ENCODE data around the gene PKN1.
"Not testable (repeated sequence)": the region's sequence is repeated elsewhere in the genome, so short reads cannot be mapped to it uniquely, and the experiment has no call there.

Gene PKN1

DNA sequence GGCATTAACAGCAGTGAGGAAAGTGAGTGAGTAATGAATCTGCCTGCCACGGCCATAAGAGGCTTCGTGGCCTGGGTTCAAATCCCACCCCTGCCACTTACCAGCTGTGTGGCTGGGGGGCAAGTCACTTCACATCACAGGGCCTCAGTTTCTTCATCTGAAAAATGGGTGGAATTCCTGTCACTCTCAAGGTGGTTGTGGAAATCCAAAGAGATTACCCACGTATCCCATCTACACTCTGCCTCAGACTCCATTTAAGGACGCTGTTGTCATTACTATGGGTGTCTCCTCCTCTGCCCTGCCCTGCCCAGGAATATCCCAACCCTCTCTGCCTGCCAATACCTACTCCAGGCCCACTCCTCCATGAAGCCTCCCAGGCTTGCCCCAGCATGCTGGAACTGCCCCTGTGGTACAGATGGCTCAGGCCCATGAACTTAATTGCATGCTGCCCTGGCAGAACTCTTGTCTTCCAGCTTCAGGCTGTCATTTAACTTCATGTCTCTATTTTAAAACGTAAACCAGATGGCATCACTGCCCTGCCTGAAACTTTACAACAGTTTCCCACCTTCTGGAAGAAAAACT lies 59.7 kb downstream of the PKN1 start:
- no peak for DNase-seq

DNA sequence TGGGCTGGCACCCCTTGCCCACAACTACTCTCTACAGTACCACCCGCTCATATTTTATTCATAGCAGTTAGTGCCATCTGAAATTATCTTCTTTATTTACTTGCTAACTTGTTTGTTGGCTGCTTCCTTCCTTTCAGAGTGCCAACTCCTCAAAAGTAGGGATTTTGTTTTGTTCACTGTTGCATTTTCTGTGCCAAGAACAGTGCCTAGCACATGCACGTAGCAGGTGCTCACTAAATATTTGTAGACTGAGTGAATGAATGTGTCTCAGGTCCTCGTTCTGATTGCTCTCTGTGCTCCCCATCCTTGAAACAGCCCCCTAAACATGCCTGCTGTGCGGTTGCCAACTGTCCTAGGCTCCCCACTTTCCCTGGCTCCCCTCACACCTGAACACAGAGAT lies 61.3 kb downstream of the PKN1 start:
- no peak for DNase-seq

DNA sequence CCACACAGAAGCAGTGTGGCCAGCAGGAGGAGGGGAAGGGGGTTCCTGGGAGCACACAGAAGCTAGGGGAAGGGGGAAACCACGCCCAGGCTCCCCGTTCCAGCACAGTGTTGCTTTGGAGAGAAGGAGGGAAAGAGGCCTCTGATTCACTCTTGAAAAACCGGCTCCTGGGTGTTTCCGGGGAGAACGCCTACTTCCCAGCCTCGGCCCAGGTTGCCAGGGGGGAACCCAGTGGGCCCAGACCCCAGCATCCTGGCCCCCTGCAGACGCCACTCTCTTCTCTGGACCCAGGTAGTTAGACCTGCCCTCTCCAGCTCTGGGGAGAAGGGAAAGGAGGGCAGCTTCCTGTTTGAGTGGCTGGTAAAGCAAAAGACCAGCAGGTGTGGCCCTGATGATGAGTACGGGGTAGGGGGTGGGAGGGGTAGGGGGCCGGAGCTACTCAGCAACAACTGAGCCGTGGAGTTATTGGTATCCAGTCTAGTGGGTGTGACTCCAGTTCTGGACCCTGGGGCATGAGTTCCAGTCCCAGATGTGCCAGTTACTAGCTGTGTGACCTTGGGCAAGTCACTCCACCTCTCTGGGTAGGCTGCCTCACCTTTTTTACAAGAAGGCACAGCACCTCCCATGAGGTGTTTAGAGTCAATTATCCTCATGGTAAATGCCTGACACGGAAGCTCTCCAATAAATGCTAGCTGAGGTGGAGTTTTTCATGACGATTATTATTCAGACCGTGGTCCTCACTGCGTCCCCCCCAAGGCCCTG lies 62.0 kb downstream of the PKN1 start:
- no peak for DNase-seq

DNA sequence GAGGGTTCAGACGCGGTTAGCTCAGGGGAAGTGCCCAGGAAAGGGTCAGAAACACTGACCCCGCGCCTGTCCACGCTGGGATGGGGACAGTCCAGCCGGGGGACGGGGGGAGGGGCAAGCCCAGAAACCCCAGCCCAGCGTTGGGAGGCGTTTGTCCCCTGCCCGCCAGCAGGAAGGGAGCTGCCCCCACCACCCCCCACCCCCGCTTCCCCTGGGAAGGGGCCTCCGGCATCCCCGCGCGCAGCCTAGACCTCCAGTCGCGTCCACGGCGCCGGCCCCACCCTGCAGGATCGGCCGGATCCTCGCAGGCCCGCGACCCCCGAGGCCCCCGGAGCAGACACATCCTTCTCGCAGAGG lies 62.5 kb downstream of the PKN1 start:
- no peak for DNase-seq

DNA sequence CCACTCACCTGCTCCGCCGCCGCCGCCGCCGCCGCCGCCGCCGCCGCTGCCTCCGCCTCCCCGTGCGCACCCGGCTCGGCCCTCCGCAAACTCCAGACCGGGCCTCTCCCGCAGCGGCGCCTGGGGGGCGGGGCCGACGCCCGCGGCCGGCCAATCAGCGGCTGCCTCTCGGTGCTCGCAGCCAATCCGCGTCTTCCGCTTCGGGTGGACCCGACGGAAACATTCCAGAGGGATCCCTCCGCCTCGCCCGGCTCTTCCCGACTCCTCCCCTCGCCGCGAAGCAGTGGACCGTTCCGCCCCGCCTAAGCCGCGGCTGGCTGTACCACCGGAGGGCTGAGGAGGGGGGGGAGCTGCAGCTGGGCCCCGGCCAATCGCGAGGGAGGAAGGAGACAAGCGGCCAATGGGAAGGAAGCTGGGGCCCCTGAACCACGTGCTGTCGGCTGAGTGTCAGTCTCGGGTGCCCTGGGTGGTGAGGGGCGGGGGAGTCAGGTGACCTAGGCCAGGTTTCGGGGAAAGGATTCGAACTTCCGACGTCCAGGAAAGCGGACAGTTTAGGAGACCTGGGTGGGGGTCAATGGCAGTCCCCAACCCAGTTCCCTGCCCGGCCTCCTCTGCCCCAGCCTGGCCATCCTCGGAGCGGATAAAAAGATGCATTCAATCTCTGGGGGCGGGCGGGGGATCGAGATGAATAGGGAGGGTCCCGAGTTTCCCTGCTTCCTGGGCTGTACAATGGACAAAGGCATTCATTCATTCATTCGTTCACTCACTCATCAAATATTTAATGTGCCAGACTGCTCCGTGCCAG lies 63.1 kb downstream of the PKN1 start, which contains the start of gene GIPC1:
TSS of gene GIPC1 (minus strand) at position 99 of the 805 bp plus-strand sequence. CDS start 13,151 bp downstream, outside the sequence.
- DNase-seq: peak; percentile 89

DNA sequence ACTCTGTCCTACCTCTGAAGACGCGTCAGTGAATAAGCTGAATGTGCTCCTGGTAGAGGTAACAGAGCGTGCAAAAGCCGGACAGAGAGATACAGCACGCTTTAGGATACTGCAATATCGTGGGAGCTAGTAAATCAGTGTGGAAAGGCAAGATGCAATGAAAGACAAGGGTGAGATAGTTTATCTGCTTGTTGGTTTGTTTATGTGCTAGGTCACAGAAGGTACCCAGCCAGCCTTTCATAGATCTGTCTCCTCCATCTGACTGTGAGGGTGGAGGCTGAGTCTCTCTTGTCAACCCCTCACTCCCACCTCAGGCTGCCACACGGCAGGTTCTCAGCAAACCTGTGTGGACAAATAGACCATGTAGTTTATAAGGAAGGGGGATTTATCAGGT lies 63.7 kb downstream of the PKN1 start:
- DNase-seq: no peak

DNA sequence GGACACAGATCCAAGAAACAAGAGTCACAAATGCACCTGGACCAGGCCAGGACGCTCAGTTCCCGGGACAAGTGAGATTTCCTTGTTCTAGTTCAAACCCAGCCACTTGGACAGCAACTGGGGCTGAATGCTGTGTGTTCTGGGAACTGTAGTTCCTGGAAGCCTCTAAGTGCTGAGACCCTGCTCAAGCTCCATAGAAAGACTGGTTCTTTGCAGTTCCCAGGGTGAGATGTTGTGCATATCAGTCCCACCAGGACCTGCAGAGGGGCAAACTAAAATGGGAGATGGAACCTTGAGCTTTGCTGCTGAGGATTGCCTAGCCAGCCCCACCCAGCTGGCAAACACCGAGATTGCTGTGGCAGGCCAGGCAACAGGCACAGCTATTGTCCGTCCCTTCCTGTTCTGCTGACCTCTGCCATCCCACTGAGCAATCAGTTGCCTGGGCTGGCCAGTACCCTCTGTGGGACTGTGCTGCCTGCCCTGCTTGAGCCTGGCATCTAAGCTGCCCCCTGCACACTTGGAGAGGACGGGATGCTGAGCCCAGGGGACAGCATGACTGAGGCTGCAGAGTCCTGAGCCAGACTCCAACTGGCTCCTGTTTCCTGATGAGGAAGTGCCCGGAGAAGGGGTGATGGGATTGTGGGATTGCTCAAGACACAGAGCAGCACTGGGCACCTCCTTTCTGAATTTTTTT lies 64.3 kb downstream of the PKN1 start:
- DNase-seq: peak; percentile 21

DNA sequence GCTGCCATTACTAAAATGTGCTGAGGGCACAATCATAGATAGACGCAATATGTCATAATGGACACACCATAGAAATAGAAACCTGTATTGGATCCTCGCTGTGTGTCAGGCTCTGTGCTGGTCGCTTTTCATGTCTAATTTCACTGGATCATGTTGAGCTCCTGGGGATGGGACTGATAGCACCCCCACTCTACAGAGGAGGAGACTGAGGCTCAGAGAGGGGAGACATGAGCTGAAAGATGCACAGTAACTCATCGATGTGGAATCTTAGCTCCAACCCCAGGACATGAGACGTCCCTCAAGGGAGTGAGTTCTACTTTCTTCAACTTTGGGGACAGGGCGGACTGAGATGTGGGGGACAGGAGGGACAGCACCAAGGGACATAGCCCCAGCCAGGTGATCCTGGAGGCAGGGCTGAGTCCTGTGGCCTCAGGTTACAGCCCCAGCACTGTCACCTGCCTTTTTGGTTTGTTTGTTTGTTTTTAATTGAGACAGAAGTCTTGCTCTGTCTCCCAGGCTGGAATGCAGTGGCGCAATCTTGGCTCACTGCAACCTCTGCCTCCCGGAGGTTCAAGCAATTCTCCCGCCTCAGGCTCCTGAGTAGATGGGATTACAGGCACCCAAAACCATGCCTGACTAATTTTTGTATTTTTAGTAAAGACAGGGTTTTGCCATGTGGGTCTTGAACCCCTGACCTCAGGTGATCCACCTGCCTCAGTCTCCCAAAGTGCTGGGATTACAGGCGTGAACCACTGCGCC lies 69.4 kb downstream of the PKN1 start:
- DNase-seq: no peak

DNA sequence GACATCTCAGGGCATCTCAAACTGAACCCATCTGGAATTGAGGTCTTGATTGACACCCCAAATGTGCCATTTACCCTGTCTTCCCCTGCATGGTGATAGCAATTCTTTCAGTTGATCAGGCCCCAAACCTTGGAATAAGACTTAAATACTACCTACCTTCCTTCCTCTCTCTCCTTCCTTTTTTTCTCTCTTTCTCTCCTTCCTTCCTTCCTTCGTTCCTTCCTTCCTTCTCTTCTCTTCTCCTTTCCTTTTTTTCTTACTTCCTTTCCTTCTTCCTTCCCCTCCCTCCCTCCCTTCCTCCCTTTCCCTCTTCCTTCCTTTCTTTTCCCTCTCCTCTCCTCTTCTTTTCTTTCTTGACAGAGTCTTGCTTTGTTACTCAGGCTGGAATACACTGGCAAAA lies 70.2 kb downstream of the PKN1 start:
- no peak for DNase-seq

DNA sequence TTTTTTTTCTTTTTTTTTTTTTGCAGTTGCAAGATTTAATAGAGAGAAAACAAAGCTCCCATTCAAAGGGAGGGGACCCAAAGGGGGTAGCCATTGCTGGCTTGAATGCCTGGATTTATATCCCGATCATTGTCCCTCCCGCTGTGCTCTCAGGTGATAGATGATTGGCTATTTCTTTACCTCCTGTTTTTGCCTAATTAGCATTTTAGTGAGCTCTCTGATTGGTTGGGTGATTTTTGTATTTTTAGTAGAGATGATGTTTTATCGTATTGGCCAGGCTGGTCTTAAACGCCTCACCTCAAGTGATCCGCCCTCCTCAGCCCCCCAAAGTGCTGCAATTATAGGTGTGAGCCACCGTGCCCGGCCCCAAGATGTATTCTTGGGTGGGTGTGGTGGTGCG lies 71.5 kb downstream of the PKN1 start:
- DNase-seq: not testable (repeated sequence)

DNA sequence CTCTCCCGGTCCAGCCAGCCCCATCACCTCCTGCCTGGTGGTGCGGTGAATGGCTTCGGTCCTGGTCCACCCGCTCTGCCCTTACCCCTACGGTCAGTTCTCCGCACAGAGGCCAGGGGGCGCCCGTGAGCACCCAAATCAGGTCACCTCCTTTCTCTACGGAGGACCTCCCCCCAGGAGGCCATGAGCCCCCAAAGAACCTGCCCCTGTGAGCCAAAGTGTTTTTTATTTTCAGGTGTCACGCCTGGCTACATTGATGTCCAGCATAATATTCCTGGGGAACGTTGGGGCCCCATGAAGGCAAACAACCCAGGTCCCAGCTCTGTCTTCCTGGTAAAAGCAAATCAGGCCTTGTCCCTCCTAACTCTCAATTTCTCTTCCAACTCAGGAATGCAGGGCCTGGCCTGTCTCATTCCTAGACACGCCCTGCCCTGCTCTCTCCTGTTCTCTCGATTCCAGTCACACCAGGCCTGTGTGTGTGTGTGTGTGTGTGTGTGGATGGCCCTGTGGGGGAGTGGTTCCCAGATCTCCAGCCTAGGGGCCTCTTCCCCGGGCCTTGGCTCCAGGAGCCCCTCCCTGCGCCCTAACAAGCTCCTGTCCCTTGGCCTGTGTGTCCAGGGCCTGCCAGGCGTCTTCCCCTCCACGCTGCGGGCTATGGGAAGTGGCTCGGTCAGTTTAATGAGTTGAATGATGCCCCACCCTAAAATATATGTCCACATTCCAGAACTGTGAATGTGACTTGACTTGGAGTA lies 72.6 kb downstream of the PKN1 start:
- peak; percentile 70 for DNase-seq

DNA sequence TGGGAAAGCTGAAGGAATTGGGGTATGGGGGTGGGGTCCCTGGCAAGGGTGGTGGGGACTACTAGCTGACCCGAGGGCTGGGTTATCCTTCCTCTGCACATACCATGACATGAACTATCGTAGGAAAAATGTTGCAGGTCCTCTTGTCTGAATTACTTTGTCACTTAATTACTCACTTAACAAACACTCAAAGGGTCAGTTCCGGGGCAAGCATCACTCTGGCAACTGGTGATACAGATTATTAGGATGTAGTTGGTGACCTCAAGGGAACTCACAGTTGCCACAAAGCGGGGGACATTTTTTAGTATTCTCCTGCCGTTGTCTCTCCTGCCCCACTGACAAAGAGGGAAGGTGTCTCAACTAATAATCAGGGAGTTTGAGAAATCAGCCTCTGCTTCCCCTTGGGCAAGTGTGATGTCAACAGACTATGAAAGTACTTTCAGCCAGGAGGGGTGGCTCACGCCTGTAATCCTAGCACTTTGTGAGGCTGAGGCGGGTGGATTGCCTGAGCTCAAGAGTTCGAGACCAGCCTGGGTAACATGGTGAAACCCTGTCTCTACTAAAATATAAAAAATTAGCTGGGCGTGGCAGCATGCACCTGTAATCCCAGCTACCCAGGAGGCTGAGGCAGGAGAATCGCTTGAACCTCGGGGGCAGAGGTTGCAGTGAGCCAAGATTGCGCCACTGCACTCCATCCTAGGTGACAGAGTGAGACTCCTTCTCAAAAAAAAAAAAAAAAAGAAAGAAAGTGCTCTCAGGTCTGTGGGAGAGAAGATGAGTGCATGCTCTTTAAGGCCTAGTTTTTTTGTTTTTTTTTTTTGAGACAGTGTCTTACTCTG lies 74.8 kb downstream of the PKN1 start:
- DNase-seq: no peak

DNA sequence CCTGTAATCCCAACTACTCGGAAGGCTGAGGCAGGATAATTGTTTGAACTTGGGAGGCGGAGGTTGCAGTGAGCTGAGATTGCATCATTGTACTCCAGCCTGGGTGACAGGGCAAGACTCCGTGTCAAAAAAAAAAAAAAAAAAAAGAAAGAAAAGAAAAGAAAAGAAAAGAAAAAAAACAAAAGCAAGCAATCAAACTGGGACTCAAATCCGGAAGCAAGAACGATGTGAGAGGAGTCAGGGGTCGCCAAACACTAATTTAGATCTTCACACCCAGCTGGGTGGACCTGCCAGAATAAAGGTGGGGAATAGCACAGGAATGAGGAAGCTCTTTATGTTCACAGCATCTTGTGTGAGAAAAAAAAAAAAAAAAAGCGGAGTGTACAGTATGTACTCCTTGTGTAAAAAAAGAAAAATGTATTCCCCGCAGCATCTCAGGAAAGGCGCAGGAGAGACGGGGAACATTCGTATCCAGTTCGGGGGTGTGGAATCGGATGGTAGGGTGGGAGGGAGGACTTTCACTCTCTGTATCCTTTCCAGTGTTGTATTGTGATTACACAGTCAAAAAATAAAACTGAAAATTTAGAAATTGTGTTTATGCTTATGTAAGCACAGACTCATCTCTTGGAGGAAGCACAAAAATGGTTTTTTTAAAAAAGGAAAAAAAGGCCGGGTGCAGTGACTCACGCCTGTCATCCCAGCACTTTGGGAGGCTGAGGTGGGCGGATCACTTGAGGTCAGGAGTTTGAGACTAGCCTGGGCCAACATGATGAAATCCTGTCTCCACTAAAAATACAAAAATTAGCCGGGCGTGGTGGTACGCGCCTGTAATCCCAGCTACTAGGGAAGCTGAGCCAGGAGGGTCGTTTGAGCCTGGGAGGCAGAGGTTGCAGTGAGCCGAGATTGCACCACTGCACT lies 77.5 kb downstream of the PKN1 start:
- DNase-seq: no peak

DNA sequence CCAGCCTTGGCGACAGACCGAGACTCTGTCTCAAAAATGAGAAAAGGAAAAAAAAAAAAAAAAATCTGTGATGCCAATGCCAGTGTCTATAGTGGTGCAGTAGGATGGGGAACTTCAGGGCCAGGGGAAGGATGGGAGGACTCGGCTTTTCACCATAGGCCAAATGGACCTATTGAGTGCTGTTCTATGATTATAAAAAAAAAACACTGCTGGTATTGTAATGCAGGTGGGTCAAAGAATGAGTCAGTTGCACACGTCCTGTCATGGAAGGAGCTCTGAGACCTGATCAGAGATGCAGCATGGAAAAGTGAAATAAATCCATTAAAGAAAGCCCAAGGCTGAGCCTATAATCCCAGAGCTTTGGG lies 78.1 kb downstream of the PKN1 start:
- DNase-seq: no peak

DNA sequence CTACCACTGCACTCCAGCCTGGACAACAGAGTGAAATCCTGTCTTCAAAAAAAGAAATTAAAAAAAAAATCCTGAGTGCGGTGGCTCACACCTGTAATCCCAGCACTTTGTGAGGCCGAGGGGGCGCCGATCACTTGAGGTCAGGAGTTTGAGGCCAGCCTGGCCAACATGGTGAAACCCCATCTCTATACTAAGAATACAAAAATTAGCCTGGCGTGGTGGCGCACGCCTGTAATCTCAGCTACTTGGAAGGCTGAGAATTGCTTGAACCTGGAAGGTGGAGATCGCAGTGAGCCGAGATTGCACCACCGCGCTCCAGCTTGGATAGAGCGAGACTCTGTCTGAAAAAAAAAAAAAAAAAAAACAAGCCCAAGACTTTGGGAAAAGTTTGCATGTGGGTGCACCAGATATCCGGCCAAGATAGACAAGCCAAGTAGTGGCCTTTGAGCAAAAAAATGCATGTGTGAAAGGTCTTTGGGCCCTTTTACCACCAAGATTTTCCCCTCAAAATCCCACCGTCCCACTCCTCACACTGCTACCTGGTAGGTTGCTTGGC lies 79.4 kb downstream of the PKN1 start:
- DNase-seq: no peak

DNA sequence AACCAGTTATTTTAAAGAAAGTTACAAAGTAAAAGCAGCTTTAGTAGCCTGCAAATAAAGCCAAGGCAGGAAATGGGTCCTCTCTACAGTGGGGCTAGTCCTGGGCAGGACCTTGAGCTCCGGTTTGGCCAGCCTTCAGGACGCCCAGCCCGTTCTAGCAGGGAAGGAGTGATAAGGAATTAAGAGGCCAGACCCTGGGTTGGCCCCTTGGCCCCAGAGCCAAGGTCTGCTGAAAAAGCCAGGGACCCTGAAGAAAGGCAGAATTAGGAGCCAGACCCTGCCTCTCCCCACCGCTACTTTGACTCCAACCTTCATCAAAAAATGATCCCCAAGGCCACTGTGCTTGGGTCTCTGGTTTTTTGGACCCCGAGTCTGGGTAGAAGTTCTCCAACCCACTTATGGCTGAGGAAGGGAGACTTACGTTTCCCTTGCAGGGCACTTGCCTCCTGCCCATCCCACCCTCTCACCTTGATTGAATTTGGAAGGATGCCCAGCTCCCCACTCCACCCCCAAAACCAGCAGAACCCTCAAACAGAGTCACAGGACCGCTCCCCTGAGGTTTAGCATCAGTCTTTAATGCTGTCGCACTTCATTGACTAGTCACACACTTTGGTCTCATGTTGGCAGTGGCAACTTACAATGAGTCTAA lies 81.2 kb downstream of the PKN1 start:
- DNase-seq: no peak

DNA sequence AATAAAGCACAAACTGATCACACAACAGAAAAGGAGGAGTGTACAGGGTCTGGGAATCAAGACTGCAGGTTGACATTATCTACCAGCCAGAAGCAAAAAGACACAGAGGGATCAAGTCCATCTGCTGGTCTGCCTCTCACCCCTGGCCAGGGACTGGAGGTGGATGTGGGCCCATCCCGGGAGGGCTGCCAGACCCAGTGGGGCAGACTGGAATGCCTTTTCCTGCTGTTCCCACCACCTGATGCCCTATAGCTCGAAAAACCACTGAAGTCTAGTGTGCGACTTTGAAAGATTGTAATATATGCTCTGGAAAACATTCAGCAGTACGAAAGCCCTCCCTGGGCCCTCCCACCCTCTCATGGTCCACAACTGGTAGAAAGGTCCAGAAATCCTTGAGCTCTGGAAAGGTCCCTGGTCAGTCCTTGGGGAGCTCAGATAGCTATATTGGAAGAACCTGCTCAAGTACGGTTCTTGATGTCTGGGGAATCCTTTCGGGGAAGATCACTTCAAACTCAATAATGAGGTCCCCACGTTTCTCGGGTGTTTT lies 82.5 kb downstream of the PKN1 start:
- DNase-seq: no peak

DNA sequence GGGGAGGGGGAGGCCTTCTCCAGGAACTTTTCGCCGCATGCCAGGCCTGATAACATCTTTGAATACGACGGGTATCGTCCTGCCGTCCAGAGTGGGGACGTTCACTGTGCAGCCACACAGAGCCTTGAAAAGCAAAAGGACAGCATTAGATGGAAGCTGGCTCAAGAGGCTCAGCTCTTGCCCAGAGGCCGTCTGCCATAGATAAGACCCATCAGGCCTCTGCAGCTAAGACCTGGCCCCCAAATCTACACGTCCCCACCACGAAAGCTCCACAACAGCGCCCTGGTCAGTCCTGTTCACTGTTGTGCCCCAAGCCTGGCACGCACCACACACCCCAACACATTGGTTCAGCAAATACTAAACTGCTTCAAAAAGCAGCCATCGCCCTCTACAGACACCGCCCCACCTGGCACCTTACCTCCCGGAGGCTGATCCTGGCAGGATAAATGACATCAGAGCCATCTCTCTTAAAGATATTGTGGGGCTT lies 83.0 kb downstream of the PKN1 start:
- no peak for DNase-seq
